GM21528 (cell line): Measurements from ENCODE around the gene CD28.
"Not testable (repeated sequence)": the region's sequence is repeated elsewhere in the genome, so short reads cannot be mapped to it uniquely, and the experiment has no call there.

Experiments
- ATAC-seq: cut with Tn5 transposase; IDR thresholded peaks from one replicate; pipeline ENCODE4 v1.9.1; 2021; ENCODE audit warnings: mild to moderate bottlenecking, moderate library complexity; ENCODE audit not compliant: unreplicated experiment, low FRiP score

CD28 gene

GRCh38 chr2:203743441-203743981 lies 37.1 kb downstream of the CD28 start:
- ATAC-seq: no peak

- ATAC-seq: no peak
Observed at GRCh38 chr2:203744091-203744490, 37.7 kb downstream of the CD28 start.

- no peak for ATAC-seq
Observed at GRCh38 chr2:203745267-203745666, 38.8 kb downstream of the CD28 start.

GRCh38 chr2:203748331-203749126 lies 42.1 kb downstream of the CD28 start:
- no peak for ATAC-seq

- no peak for ATAC-seq
Observed at GRCh38 chr2:203750346-203751068, 44.1 kb downstream of the CD28 start.

- ATAC-seq: no peak
Observed at GRCh38 chr2:203751685-203752271, 45.3 kb downstream of the CD28 start.

GRCh38 chr2:203756161-203756560 lies 49.7 kb downstream of the CD28 start:
- ATAC-seq: no peak

GRCh38 chr2:203758841-203759689 lies 52.6 kb downstream of the CD28 start:
- no peak for ATAC-seq

- no peak for ATAC-seq
Observed at GRCh38 chr2:203759690-203760365, 53.4 kb downstream of the CD28 start.

GRCh38 chr2:203761121-203761520 lies 54.7 kb downstream of the CD28 start:
- ATAC-seq: no peak

GRCh38 chr2:203763241-203763937 lies 57.0 kb downstream of the CD28 start:
- ATAC-seq: no peak

GRCh38 chr2:203763938-203764664 lies 57.7 kb downstream of the CD28 start:
- no peak for ATAC-seq

GRCh38 chr2:203772456-203773165 lies 66.2 kb downstream of the CD28 start:
- no peak for ATAC-seq

- ATAC-seq: no peak
Observed at GRCh38 chr2:203774760-203775159, 68.3 kb downstream of the CD28 start.

GRCh38 chr2:203775684-203776083 lies 69.2 kb downstream of the CD28 start:
- ATAC-seq: no peak

- ATAC-seq: no peak
Observed at GRCh38 chr2:203777030-203777429, 70.6 kb downstream of the CD28 start.

- not testable (repeated sequence) for ATAC-seq
Observed at GRCh38 chr2:203779477-203780073, 73.1 kb downstream of the CD28 start.

- no peak for ATAC-seq
Observed at GRCh38 chr2:203780231-203780630, 73.8 kb downstream of the CD28 start.
